Measurements from ENCODE around the gene CD59. TPM values are rescaled to one million over a fixed set of nuclear protein-coding genes. Genes with fewer than 3 reads are reported as not detected.

The CD59 gene
- polyA plus RNA-seq, 3 donors from 2014 or later = 46.9 to 70.7 (median 54.9) TPM

DNA sequence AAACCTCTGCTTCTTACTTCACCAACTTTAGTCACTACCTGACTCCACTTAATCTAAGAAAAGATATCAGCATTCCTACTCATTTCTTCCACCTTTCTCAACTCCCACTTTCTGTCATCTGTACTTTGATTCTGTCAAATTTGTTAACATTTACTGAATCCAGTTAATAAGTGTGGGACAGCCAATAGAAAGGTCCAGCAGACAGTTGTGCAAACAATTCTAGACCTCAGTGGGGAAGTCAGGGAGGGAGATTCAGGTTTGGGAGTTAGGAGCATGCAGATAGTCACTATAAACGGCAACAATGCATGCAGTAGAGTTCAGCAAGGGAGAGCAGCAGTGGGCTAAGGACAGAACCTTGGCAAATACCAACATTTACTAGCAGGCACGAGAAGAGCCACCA, 34.0 kb upstream of the CD59 start:
- no peak for DNase-seq
- Mint-ChIP-seq H3K36me3 (peaks cover 19 to 26% (median 21%) of the 10 kb centered on the region in 3 donors), H3K4me3 (no peak overlapping the region), H3K27ac (peak overlapping the region in 1 of 6 donors; percentile 50), H3K27me3 (ENCODE audit: low read depth in 3 of 3) (peaks cover 5 to 9% (median 8%) of the 10 kb centered on the region in 3 donors), H3K9me3 (no peaks in the 10 kb centered on the region), H3K4me1 (peaks cover 34 to 44% of the 10 kb centered on the region in 2 donors)

DNA sequence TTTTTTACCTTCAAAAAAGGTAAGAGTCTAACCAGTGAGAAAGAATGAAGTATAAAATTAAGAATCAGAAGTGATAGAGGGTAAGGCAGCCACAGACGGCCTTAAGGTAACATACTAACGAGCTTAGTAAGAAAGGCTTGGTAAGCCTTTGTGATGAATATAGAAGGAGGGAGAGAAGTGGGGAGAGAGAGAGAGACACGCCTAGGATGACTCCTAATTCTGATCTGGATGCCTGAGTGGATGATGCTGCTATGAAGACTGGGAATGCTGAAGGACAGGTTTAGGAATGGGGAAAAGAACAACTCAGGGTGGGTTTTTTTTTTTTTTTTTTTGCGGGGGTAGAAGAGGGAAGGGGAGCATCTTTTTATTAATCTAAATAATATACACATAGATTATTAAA, 33.3 kb upstream of the CD59 start:
- H3K36me3 Mint-ChIP-seq = peaks cover 25 to 31% (median 26%) of the 10 kb centered on the region in 3 donors
- H3K27me3 Mint-ChIP-seq (ENCODE audit: low read depth in 3 of 3) = peaks cover 2 to 7% (median 5%) of the 10 kb centered on the region in 3 donors
- H3K27ac Mint-ChIP-seq = peak overlapping the region in 1 of 6 donors; percentile 50
- H3K9me3 Mint-ChIP-seq = no peaks in the 10 kb centered on the region
- no peak overlapping the region for H3K4me3 Mint-ChIP-seq
- DNase-seq = no peak
- peaks cover 28 to 37% of the 10 kb centered on the region in 2 donors for H3K4me1 Mint-ChIP-seq

DNA sequence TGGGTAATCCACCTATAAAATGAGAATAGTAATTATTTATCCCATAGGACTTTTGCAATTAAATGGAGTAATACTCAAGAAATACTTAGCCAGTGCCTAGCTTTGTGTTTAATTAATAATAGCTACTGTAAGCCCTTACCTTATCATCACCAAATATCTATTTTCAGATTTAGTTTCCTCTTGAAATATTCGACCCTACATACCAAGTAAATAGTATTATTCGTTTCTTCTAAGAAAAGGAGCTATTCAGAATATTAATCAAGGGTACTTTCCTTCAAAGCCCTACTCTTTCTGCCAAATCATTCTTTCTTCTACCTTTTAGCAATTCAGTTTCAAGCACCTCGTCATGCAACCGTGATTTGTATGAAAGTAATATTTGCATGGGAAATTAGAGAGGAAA, 31.4 kb upstream of the CD59 start:
- Mint-ChIP-seq H3K36me3 (peaks cover 33 to 49% (median 39%) of the 10 kb centered on the region in 3 donors), H3K4me1 (peaks cover 16 to 35% of the 10 kb centered on the region in 2 donors), H3K27ac (no peak overlapping the region), H3K4me3 (no peak overlapping the region), H3K27me3 (ENCODE audit: low read depth in 3 of 3) (no peaks in the 10 kb centered on the region), H3K9me3 (no peaks in the 10 kb centered on the region)
- DNase-seq = no peak

DNA sequence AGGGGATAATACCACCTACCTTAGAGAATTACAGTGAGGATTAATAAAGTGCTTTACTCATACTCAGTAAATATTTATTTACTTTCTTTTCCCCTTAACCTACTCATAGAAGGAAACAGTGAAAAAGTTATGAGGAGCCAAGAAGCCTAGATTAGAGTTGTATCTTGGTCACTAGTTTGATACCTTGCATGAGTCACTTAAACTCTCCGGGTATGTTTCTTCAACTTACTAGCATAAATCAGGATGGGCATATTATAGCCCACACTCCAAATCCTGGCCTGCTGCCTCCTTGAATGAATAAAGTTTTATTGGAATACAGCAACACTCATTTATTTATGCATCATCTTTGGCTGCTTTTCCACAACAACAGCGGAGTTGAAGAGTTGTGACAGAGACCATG, 29.9 kb upstream of the CD59 start:
- DNase-seq = no peak
- Mint-ChIP-seq H3K9me3 (no peaks in the 10 kb centered on the region), H3K27ac (no peak overlapping the region), H3K4me1 (peaks cover 5 to 28% of the 10 kb centered on the region in 2 donors), H3K27me3 (ENCODE audit: low read depth in 3 of 3) (no peaks in the 10 kb centered on the region), H3K4me3 (no peak overlapping the region), H3K36me3 (peaks cover 33 to 51% (median 42%) of the 10 kb centered on the region in 3 donors)

DNA sequence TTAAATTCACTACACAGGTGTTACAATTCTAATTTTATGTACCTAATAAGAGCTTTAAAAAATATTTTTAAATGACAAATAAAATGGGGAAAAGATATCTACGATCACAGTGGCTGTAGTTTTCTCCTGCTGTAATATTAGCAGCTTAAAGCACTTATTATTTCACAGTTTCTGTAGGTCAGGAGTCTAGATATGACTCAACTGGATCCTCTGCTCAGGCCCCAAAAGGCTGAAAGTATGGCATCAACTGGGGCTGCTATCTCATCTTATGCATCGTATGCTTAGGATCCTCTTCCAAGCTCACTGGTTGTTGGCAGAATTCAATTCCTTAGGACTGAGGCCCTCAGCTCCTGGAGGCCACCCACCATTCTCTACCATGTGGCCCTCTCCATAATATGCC, 25.2 kb upstream of the CD59 start:
- Mint-ChIP-seq H3K27ac (no peak overlapping the region), H3K27me3 (ENCODE audit: low read depth in 3 of 3) (peaks cover 0 to 2% (median 0%) of the 10 kb centered on the region in 3 donors), H3K36me3 (peaks cover 34 to 62% (median 49%) of the 10 kb centered on the region in 3 donors), H3K9me3 (no peaks in the 10 kb centered on the region), H3K4me3 (no peak overlapping the region), H3K4me1 (peaks cover 2 to 22% of the 10 kb centered on the region in 2 donors)
- DNase-seq = no peak

DNA sequence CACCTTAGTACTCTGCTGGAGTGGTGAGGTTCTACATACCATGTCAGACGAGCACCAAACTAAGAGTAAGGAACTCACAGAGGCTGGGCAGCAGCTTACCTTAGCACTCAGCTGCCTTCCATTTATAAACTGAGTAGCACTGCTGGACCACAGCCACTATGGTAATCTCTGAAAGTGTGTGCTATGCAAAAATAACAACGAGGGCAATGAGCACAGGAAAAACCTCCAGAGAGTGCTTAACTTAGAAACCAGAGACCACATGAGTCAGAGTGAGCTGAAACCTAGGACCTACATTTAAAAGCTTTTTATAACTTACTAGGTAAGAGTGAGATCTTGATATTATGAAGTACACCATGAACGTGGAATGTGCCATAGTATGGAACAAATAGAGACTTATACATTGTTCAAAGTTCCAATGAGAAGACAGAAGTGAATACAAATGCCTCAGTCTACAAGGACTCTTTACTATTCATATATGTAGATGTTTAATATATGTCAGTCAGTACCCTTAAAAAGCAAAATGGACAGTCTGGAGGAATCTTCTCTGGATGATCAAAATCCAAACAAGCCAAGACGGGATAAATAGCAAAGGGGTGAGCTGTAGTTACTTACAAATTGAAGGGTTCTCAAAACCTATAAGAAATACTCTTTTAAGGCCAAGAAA, 17.2 kb upstream of the CD59 start:
- H3K27ac Mint-ChIP-seq = no peak overlapping the region
- peaks cover 0 to 2% (median 0%) of the 10 kb centered on the region in 3 donors for H3K27me3 Mint-ChIP-seq (ENCODE audit: low read depth in 3 of 3)
- no peak overlapping the region for H3K4me3 Mint-ChIP-seq
- H3K9me3 Mint-ChIP-seq = no peaks in the 10 kb centered on the region
- no peak for DNase-seq
- peaks cover 16 to 49% (median 28%) of the 10 kb centered on the region in 3 donors for H3K36me3 Mint-ChIP-seq
- no peaks in the 10 kb centered on the region for H3K4me1 Mint-ChIP-seq

DNA sequence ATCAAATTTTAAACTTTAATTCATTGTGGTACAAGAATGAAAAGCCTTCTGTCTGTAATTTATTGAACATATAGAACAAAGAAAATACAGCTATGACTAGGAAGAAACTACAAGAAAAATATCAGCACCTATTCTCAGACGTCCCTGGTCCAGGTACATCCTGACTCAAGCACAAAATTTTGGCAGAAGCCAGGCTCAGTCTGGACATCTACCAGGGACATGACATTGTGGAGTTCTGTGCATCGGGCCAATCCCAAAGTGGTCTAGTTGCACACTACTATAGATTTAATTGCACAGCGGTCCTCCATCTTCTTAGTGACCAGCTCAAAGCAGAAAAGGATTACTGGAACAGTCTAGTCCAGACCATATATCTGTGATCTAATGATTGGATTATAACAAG, 15.7 kb upstream of the CD59 start:
- DNase-seq = no peak

DNA sequence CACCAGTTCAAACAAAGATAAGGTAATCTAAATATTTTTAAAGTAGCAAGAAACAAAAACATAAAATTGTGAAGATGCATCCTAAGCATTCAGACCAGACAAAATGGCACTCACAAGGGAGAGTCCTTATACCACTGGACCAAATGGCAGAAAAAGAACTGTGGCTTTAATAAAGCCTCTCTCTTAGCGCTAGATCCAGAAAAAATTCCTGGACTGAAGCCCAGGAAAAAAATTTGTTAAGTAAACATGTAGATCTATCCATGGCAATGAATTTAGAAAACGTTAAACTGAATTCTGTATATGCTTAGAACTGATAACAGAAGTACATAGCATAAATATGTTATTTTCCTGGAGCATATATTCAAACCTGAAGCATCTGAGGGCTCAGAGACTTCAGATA, 11.8 kb upstream of the CD59 start:
- DNase-seq = no peak
- no peaks in the 10 kb centered on the region for H3K4me1 Mint-ChIP-seq
- H3K27me3 Mint-ChIP-seq (ENCODE audit: low read depth in 3 of 3) = peaks cover 0 to 1% (median 0%) of the 10 kb centered on the region in 3 donors
- H3K9me3 Mint-ChIP-seq = no peaks in the 10 kb centered on the region
- H3K27ac Mint-ChIP-seq = no peak overlapping the region
- H3K36me3 Mint-ChIP-seq = peaks cover 22 to 51% (median 27%) of the 10 kb centered on the region in 3 donors
- H3K4me3 Mint-ChIP-seq = no peak overlapping the region

More for the DNA sequence above, 15.7 kb upstream of the CD59 start:
- Mint-ChIP-seq H3K4me1 (no peaks in the 10 kb centered on the region), H3K4me3 (no peak overlapping the region), H3K36me3 (peaks cover 20 to 55% (median 32%) of the 10 kb centered on the region in 3 donors), H3K27ac (no peak overlapping the region), H3K9me3 (no peaks in the 10 kb centered on the region), H3K27me3 (ENCODE audit: low read depth in 3 of 3) (peaks cover 0 to 2% (median 0%) of the 10 kb centered on the region in 3 donors)

DNA sequence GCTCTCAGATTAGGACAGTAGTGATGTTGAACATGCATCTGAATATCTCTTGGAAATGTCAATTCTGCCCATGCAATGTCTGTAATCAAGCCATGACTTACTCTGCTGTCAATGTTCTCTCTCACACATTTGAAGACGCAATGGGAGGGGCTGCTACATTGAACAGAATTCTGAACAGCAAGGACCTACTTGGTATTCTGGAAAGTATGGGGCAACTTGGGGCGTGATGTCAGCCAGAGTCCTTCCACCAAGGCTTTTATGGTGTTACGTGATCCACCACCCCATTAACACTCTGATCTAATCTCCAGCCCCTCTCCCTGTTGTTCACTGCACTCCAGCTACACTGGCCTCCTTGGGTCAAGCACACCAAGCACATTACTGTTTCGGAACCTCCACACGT, 7.1 kb upstream of the CD59 start:
- no peaks in the 10 kb centered on the region for H3K9me3 Mint-ChIP-seq
- no peak overlapping the region for H3K27ac Mint-ChIP-seq
- no peak for DNase-seq
- H3K36me3 Mint-ChIP-seq = peaks cover 12 to 34% (median 24%) of the 10 kb centered on the region in 3 donors
- H3K4me1 Mint-ChIP-seq = no peaks in the 10 kb centered on the region
- H3K27me3 Mint-ChIP-seq (ENCODE audit: low read depth in 3 of 3) = peaks cover 0 to 1% (median 0%) of the 10 kb centered on the region in 3 donors
- H3K4me3 Mint-ChIP-seq = no peak overlapping the region

DNA sequence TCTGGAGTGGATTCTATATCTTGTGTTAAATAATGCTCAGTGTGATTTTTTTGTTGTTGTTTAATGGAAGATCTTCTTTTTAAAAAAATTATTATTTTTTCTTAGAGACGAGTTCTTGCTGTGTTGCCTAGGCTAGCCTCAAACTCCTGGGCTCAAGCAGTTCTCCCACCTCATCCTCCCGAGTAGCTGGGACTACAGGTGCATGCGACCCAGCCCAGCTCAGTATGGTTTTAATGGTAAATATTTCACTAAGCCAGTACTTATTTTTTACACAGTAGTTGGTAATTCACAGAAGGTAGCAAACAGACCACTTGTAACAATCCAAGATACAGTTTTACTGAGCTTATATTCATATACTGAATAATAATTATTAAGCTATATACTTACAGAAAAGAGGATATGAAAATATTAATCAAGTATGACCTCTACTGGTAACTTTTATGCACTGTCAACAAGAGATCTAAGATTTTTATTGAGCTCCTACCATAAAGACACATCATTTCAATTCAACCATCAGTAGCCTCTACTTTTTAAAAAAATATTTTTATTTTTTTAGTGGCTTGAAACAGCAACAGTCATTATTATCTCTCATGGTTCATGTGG, 6.1 kb upstream of the CD59 start:
- no peaks in the 10 kb centered on the region for H3K9me3 Mint-ChIP-seq
- H3K4me3 Mint-ChIP-seq = no peak overlapping the region
- peaks cover 0 to 1% (median 0%) of the 10 kb centered on the region in 3 donors for H3K27me3 Mint-ChIP-seq (ENCODE audit: low read depth in 3 of 3)
- peak overlapping the region in 1 of 6 donors; percentile 29 for H3K27ac Mint-ChIP-seq
- no peaks in the 10 kb centered on the region for H3K4me1 Mint-ChIP-seq
- DNase-seq = peak in 2 of 3 donors; percentile 15 to 27
- H3K36me3 Mint-ChIP-seq = peaks cover 7 to 27% (median 24%) of the 10 kb centered on the region in 3 donors

DNA sequence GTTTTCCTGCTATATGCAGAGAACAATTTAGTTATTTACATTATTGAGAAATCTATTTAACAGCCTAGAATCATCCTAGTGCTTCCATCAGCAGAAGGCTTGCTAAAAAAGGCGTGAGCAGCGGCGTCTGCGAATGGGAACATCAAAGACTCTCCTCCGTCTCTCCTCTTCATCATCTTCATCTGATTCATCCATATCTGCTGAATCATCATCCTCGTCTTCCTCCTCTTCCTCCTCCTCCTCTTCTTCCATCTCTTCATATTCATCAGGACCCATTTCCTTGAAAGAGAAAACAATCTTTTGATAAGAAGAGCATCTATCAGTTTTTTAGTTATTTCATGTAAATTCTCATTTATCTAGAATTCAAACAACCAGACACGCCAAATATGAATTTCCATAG, 5.6 kb upstream of the CD59 start:
- Mint-ChIP-seq H3K36me3 (peaks cover 6 to 24% (median 19%) of the 10 kb centered on the region in 3 donors), H3K4me3 (no peak overlapping the region), H3K4me1 (peaks cover 3 to 4% of the 10 kb centered on the region in 2 donors)

DNA sequence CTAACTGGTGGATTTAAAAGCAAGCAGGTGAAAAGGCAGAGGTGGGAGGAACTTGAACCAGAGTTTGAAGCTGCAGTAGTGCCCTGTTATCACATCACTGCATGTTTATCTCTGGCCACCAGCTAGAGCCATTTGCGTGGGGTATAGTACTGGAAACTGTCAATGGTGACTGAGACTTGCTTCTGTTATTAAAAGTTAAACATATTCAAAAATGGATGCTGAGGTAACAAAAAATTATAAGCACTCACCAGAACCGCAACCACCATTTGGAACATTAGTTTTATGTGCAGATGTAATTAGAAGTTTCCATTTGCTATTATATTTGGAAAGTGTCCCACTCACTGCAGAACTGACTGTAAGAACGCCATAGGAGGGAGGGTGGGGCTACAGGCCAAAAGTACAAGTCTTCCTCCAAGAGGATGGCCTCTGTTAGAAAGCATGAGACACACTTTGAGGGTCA, 1.2 kb upstream of the CD59 start:
- H3K4me3 Mint-ChIP-seq = peak overlapping the region; percentile 22 to 97 (median 93)
- H3K36me3 Mint-ChIP-seq = no peaks in the 10 kb centered on the region
- peaks cover 23 to 28% of the 10 kb centered on the region in 2 donors for H3K4me1 Mint-ChIP-seq
- peaks cover 2 to 12% (median 3%) of the 10 kb centered on the region in 3 donors for H3K27me3 Mint-ChIP-seq (ENCODE audit: low read depth in 3 of 3)
- DNase-seq = no peak
- no peaks in the 10 kb centered on the region for H3K9me3 Mint-ChIP-seq
- peak overlapping the region; percentile 16 to 88 (median 62) for H3K27ac Mint-ChIP-seq

More for the DNA sequence above, 5.6 kb upstream of the CD59 start:
- H3K9me3 Mint-ChIP-seq = no peaks in the 10 kb centered on the region
- H3K27ac Mint-ChIP-seq = peak overlapping the region in 1 of 6 donors; percentile 29
- DNase-seq = no peak
- peaks cover 0 to 1% (median 0%) of the 10 kb centered on the region in 3 donors for H3K27me3 Mint-ChIP-seq (ENCODE audit: low read depth in 3 of 3)

DNA sequence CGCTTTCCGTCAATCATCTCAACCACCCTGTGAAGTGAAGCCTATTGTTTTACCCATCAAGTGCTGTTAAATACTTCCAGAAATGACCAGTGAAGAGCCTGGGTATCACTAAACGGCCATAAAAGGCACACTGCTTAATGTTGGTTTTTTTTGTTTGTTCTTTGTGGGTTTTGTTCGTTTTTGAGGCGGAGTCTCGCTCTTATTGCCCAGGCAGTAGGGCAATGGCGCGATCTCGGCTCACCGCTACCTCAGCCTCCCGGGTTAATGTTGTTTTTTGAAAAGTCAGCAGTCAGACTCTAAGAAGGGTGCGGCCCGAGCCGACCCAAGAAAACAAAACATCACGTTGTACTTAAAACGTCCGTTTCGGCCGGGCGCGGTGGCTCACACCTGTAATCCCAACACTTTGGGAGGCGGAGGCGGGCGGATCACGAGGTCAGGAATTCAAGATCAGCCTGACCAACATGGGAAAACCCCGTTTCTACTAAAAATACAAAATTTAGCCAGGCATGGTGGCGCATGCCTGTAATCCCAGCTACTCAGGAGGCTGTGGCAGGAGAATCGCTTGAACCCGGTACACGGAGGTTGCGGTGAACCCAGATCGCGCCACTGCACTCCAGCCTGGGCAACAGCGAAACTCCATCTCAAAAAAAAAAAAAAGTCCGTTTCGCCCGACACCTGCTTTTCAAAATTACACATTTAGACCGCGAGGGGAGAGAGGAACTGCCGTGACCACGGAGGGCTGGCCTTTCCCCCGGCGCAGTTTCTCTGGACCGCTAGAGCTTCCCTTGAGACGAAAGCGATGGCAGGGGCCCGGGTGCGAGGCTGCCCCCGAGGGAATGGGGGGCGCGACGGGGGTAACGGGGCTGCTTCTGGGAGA, 714 bp downstream of the CD59 start:
- Mint-ChIP-seq H3K9me3 (no peaks in the 10 kb centered on the region), H3K4me3 (peak overlapping the region; percentile 89 to 97 (median 93)), H3K4me1 (peaks cover 25 to 35% of the 10 kb centered on the region in 2 donors), H3K27ac (peak overlapping the region; percentile 36 to 90 (median 76)), H3K27me3 (ENCODE audit: low read depth in 3 of 3) (peaks cover 2 to 12% (median 3%) of the 10 kb centered on the region in 3 donors), H3K36me3 (no peaks in the 10 kb centered on the region)
- peak; percentile 69 to 71 (median 70) for DNase-seq

Measured in immature natural killer cell (primary cell).